UCSD-AML1 (cell line): ENCODE results near the gene D2HGDH.
A peak's percentile ranks its signal among the peaks of the same experiment; 100 is the strongest.
"Not testable (repeated sequence)": the region's sequence is repeated elsewhere in the genome, so short reads cannot be mapped to it uniquely, and the experiment has no call there.

Experiments used
- DNase-seq: peaks from one replicate; lab custom pipeline; 2025; ENCODE audit not compliant: unreplicated experiment; lab: John Stamatoyannopoulos, UW

D2HGDH gene

GRCh38 chr2:241724975-241725870, 9.2 kb upstream of the D2HGDH start:
- no peak for DNase-seq

- DNase-seq: no peak
Measured at GRCh38 chr2:241726459-241726858, 8.0 kb upstream of the D2HGDH start.

GRCh38 chr2:241728000-241728399, 6.4 kb upstream of the D2HGDH start:
- no peak for DNase-seq

- no peak for DNase-seq
Measured at GRCh38 chr2:241728627-241729026, 5.8 kb upstream of the D2HGDH start.

- no peak for DNase-seq
Measured at GRCh38 chr2:241729868-241730267, 4.6 kb upstream of the D2HGDH start.

GRCh38 chr2:241730671-241731293, 3.6 kb upstream of the D2HGDH start:
- DNase-seq: peak; percentile 48

- DNase-seq: peak; percentile 59
Measured at GRCh38 chr2:241732513-241733186, 1.8 kb upstream of the D2HGDH start.

- DNase-seq: no peak
Measured at GRCh38 chr2:241733391-241734207, 831 bp upstream of the D2HGDH start.

GRCh38 chr2:241734208-241734466, 293 bp upstream of the D2HGDH start:
- no peak for DNase-seq

- DNase-seq: no peak
Measured at GRCh38 chr2:241736111-241736510, 1.7 kb downstream of the D2HGDH start.

GRCh38 chr2:241738040-241738686, 3.7 kb downstream of the D2HGDH start:
- DNase-seq: no peak

- DNase-seq: no peak
Measured at GRCh38 chr2:241739177-241739576, 4.7 kb downstream of the D2HGDH start.

- peak; percentile 30 for DNase-seq
Measured at GRCh38 chr2:241739651-241740050, 5.2 kb downstream of the D2HGDH start.

- DNase-seq: peak; percentile 55
Measured at GRCh38 chr2:241741016-241741415, 6.6 kb downstream of the D2HGDH start.

GRCh38 chr2:241742320-241742939, 8.0 kb downstream of the D2HGDH start:
- DNase-seq: no peak

- DNase-seq: not testable (repeated sequence)
Measured at GRCh38 chr2:241743008-241743407, 8.6 kb downstream of the D2HGDH start.

- no peak for DNase-seq
Measured at GRCh38 chr2:241743620-241744019, 9.2 kb downstream of the D2HGDH start.

- no peak for DNase-seq
Measured at GRCh38 chr2:241744028-241744754, 9.8 kb downstream of the D2HGDH start.

GRCh38 chr2:241745276-241745675, 10.8 kb downstream of the D2HGDH start:
- DNase-seq: no peak

- no peak for DNase-seq
Measured at GRCh38 chr2:241746084-241746483, 11.7 kb downstream of the D2HGDH start.
